BLaER1 treated with 17β-estradiol and CSF1 and Interleukin-3, amounts not matched to agents 10 nM and 100 nM (cell line): ENCODE measurements around the gene OR2AT4.
A peak's percentile ranks its signal among the peaks of the same experiment; 100 is the strongest.

Source experiments
- H3K27ac ChIP-seq, 11 experiments: shearing (Covaris generic); formaldehyde crosslinking; 2 replicates each; pipeline ENCODE4 v1.8.1; 2022
- H3K27me3 ChIP-seq, 11 experiments: shearing (Covaris generic); formaldehyde crosslinking; 2 replicates each; pipeline ENCODE4 v1.8.1; 2022
- H3K36me3 ChIP-seq, 11 experiments: shearing (Covaris generic); formaldehyde crosslinking; 2 replicates each; pipeline ENCODE4 v1.8.1; 2022
- H3K4me1 ChIP-seq, 10 experiments: shearing (Covaris generic); formaldehyde crosslinking; 2 replicates each; pipeline ENCODE4 v1.8.1; 2022
- H3K4me2 ChIP-seq, 11 experiments: shearing (Covaris generic); formaldehyde crosslinking; 2 replicates each; pipeline ENCODE4 v1.8.1; 2022
- H3K4me3 ChIP-seq, 10 experiments: shearing (Covaris generic); formaldehyde crosslinking; 2 replicates each; pipeline ENCODE4 v1.8.1; 2022
- H3K9ac ChIP-seq, 11 experiments: shearing (Covaris generic); formaldehyde crosslinking; 2 replicates each; pipeline ENCODE4 v1.8.1; 2022
- H3K9me3 ChIP-seq, 11 experiments: shearing (Covaris generic); formaldehyde crosslinking; replicated peaks in 1 of 11; 2 replicates each; pipeline ENCODE4 v1.8.1; 2022
- H4K20me1 ChIP-seq, 11 experiments: shearing (Covaris generic); formaldehyde crosslinking; 2 replicates each; pipeline ENCODE4 v1.8.1; 2022
- Cebpa-rat ChIP-seq, 11 experiments: shearing (Covaris generic); IDR thresholded peaks; 2 replicates each; pipeline ENCODE4 v1.8.1; 2022

OR2AT4 gene

DNA sequence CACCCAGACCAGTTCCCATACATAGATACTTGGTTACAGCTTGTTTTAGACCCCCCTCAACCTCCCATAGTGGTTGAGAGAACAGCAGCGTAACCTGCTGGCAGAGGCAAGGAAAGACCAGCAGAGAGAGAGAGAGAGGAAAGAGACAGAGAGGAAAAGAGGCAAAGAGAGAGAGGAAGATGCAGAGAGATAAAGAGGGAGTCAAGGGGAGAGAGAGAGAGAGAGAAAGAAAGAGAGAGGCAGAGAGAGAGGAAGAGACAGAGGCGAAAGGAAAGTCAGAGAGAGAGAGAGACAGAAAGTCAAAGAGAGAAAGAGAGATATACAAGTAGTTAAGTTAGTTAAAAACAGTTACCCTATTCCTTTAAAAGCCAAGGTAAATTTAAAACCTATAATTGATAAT, 55.4 kb downstream of the OR2AT4 start:
- Histone ChIP-seq H3K4me3 (no peak overlapping the region), H3K4me1 (peaks cover 0 to 4% (median under 1%) of the 10 kb centered on the region in 10 experiments; a peak in 9 of 20 replicates)
- TF ChIP-seq Cebpa-rat (IDR thresholded peaks at IDR 0.05) = no peak

DNA sequence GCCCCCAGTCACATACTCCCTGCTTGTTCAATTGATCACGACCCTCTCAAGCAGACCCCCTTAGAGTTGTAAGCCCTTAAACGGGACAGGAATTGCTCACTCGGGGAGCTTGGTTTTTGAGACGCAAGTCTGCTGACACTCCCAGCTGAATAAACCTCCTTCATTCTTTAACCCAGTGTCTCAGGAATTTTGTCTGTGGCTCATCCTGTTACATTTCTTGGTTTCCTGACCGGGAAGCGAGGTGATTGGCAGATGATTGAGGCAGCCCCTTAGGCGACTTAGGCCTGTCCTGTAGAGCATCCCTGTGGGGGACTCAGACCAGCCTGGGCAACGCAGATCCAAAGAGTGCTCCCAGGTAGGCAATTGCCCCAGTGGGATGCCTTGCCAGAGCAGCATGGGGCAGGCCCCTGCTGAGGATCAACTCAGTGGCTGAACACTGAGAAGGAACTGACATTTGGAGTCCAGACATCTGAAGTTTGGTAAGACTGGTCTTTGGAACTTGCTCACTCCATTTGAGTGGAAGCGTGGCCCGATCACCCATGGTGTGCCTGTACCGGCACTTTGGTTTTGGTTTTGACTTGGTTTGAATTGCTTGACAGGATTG, 56.4 kb downstream of the OR2AT4 start:
- H3K4me3 ChIP-seq = no peak overlapping the region
- no peak for TF ChIP-seq Cebpa-rat (IDR thresholded peaks at IDR 0.05)
- H3K4me1 ChIP-seq = peaks cover 8 to 14% (median 10%) of the 10 kb centered on the region in 10 experiments
- peaks cover 0 to 15% (median 5%) of the 10 kb centered on the region in 11 experiments; a peak in 9 of 22 replicates for H3K9me3 ChIP-seq
- H3K27me3 ChIP-seq = no peaks in the 10 kb centered on the region
- no peak overlapping the region for H3K9ac ChIP-seq
- H3K27ac ChIP-seq = no peak overlapping the region
- H4K20me1 ChIP-seq = no peaks in the 10 kb centered on the region
- H3K4me2 ChIP-seq = no peak overlapping the region
- H3K36me3 ChIP-seq = no peaks in the 10 kb centered on the region

More for the DNA sequence above, 55.4 kb downstream of the OR2AT4 start:
- Histone ChIP-seq H3K9me3 (peaks cover 0 to 15% (median 5%) of the 10 kb centered on the region in 11 experiments; a peak in 9 of 22 replicates), H3K27me3 (no peaks in the 10 kb centered on the region), H3K9ac (no peak overlapping the region), H3K36me3 (no peaks in the 10 kb centered on the region), H3K27ac (no peak overlapping the region), H3K4me2 (no peak overlapping the region), H4K20me1 (no peaks in the 10 kb centered on the region)

DNA sequence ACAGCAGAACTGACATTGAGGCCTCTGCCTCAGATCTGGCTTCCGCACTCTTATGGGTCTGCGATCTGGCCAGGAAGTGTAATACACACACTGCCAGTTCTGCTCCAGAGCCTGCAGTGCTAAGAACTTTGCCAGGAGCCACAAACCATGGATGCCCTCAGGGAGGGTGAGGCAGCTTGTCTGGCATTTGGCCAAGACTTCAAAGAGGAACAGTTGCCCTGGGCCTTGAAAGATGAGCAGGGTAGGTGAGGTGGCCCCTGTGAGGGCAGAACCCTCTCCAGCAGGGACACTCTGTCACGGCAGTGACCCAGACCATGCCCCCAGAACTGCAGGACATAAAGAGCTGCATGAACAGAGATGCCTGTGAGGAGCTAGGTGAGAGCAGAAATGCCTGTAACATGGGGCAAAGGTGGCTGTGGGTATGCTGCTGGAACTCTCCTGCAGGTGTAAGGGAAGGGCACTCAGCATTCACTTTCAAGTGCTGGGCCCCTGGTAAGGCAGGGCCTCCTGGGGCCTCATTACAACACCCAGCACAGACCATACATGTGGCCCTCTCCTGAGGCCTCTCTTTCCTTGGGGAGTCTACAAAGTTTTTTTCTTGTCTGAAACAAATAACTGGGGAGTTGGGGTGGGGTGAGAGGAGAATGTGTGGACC, 60.6 kb downstream of the OR2AT4 start:
- H3K4me2 ChIP-seq = peak overlapping the region; percentile 37 to 73 (median 55); a peak in 20 of 22 replicates
- no peaks in the 10 kb centered on the region for H4K20me1 ChIP-seq
- no peak for TF ChIP-seq Cebpa-rat (IDR thresholded peaks at IDR 0.05)
- H3K36me3 ChIP-seq = no peaks in the 10 kb centered on the region
- no peak overlapping the region for H3K9ac ChIP-seq
- H3K4me3 ChIP-seq = no peak overlapping the region
- peaks cover 0 to 11% (median 5%) of the 10 kb centered on the region in 11 experiments; a peak in 7 of 22 replicates for H3K9me3 ChIP-seq
- H3K4me1 ChIP-seq = peaks cover 17 to 27% (median 22%) of the 10 kb centered on the region in 10 experiments
- H3K27me3 ChIP-seq = no peaks in the 10 kb centered on the region
- peak overlapping the region in 2 of 11 experiments; percentile 1 to 12; a peak in 2 of 22 replicates for H3K27ac ChIP-seq

DNA sequence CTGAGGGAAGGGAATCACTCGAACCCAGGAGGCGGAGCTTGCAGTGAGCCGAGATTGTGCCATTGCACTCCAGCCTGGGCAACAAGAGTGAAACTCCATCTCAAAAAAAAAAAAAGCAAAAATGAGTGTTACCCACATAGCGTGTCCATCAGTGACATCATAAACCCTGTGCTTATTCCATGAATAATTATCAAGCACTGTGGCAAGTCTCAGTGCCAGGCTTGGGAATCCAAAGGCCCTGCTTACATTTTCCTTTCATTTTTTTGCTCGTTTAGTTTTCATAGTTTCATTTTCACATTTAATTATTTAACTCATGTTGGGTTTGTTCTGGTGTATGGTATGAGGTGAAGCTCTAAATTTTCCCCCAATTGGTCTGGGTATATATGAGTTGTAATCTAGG, 61.4 kb downstream of the OR2AT4 start:
- no peak overlapping the region for H3K9ac ChIP-seq
- peak overlapping the region; percentile 37 to 73 (median 55) for H3K4me2 ChIP-seq
- H3K27ac ChIP-seq = peak overlapping the region in 2 of 11 experiments; percentile 1 to 12; a peak in 3 of 22 replicates

DNA sequence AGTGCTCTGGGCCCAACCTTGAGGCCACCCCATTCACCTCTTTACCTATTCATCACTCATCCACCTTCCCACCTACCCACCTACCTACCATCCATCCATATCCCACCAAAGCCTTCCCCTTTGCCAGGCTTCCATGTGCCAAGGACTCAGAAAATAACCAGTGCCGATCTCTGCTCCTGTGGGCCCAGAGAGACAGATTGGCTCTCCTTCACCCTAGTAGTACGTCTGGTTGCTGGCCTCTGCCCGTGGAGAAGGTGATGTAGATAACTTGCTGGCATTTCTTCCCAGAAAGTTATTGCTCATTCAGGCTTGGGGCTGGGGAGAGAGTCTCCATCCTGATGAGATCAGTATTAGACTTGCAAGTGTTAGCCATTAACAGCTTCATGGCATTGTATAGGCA, 62.8 kb downstream of the OR2AT4 start:
- no peaks in the 10 kb centered on the region for H3K36me3 ChIP-seq
- no peaks in the 10 kb centered on the region for H3K9me3 ChIP-seq
- H3K27ac ChIP-seq = no peak overlapping the region
- no peak for TF ChIP-seq Cebpa-rat (IDR thresholded peaks at IDR 0.05)
- peaks cover 17 to 38% (median 22%) of the 10 kb centered on the region in 10 experiments for H3K4me1 ChIP-seq
- H4K20me1 ChIP-seq = no peaks in the 10 kb centered on the region
- no peak overlapping the region for H3K4me2 ChIP-seq
- H3K27me3 ChIP-seq = no peaks in the 10 kb centered on the region
- no peak overlapping the region for H3K4me3 ChIP-seq
- H3K9ac ChIP-seq = no peak overlapping the region

More for the DNA sequence above, 61.4 kb downstream of the OR2AT4 start:
- no peak for TF ChIP-seq Cebpa-rat (IDR thresholded peaks at IDR 0.05)
- no peaks in the 10 kb centered on the region for H4K20me1 ChIP-seq
- H3K4me1 ChIP-seq = peaks cover 17 to 34% (median 22%) of the 10 kb centered on the region in 10 experiments
- H3K4me3 ChIP-seq = no peak overlapping the region
- no peaks in the 10 kb centered on the region for H3K36me3 ChIP-seq
- H3K27me3 ChIP-seq = no peaks in the 10 kb centered on the region
- peaks cover 0 to 4% (median 1%) of the 10 kb centered on the region in 11 experiments; a peak in 4 of 22 replicates for H3K9me3 ChIP-seq

DNA sequence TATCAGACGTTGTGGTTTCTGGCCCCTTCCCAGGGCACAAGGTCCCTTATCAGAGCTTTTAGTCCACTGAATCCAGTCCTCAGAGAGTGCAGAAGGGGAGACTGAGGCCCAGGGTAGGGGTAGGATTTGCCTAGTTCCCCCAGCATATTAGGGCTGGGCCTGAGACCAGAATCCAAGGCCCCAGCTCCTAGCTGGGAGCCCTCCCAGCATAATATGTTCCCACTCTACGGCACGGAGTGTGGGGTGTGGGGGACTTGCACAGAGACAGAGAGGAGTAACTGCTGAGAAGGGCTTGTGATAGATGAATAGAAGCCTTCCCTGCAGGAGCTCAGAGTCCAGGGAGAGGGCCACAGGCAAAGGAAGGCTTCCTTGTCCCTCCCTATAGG, 64.1 kb downstream of the OR2AT4 start:
- Histone ChIP-seq H3K27me3 (no peaks in the 10 kb centered on the region), H3K4me2 (no peak overlapping the region), H3K9ac (no peak overlapping the region), H3K27ac (no peak overlapping the region), H3K36me3 (no peaks in the 10 kb centered on the region), H3K4me1 (peaks cover 17 to 38% (median 22%) of the 10 kb centered on the region in 10 experiments), H3K4me3 (no peak overlapping the region), H4K20me1 (no peaks in the 10 kb centered on the region), H3K9me3 (no peaks in the 10 kb centered on the region)
- TF ChIP-seq Cebpa-rat (IDR thresholded peaks at IDR 0.05) = no peak

DNA sequence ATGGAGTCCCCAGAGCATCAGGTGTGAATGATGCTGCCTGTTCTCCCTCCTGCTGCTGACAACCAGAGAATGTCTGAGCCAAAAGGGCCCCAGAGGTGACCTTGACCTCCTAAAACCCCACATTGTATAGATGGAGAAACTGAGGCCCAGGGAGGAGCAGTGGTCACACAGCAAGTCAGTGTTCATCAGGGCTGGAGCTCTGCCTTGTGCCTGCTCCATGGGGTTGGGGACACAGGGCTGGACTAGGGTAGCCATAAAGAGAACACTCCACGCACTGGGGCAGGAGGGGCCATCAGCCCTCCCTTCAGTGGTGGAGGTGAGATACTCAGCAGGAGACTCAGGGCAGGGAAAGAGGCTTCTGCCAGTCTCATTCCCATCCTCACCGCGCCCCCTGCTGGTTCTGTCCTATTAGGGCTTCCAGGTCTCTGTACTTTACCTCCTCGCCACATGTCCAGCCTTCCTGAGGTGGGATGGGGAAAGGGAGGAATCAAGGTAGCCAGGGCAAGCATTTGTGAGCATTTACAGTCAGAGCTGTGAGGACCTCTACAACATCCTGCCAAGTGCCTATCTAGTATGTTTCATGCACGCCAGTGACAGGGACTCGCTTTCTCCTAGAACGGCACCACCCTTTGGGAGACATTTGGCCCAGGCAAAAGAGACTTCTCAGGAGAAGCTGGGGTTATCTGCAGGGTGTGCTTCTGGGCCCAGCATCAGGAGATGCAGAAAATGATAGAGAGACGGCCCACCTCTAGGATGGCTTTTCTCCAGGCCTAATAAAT, 64.7 kb downstream of the OR2AT4 start:
- H3K27ac ChIP-seq = peak overlapping the region in 2 of 11 experiments; percentile 12 to 44; a peak in 3 of 22 replicates
- H4K20me1 ChIP-seq = no peaks in the 10 kb centered on the region
- no peaks in the 10 kb centered on the region for H3K36me3 ChIP-seq
- no peaks in the 10 kb centered on the region for H3K9me3 ChIP-seq
- no peaks in the 10 kb centered on the region for H3K27me3 ChIP-seq
- H3K4me1 ChIP-seq = peaks cover 17 to 38% (median 22%) of the 10 kb centered on the region in 10 experiments
- H3K4me3 ChIP-seq = no peak overlapping the region
- peak overlapping the region in 3 of 11 experiments; percentile 23 to 78 (median 74); a peak in 5 of 22 replicates for H3K4me2 ChIP-seq
- TF ChIP-seq Cebpa-rat (IDR thresholded peaks at IDR 0.05) = no peak
- H3K9ac ChIP-seq = peak overlapping the region in 2 of 11 experiments; percentile 7 to 43; a peak in 2 of 22 replicates
